ENCODE measurements around the gene ACMSD.

- TF ChIP-seq, protein P1, sequence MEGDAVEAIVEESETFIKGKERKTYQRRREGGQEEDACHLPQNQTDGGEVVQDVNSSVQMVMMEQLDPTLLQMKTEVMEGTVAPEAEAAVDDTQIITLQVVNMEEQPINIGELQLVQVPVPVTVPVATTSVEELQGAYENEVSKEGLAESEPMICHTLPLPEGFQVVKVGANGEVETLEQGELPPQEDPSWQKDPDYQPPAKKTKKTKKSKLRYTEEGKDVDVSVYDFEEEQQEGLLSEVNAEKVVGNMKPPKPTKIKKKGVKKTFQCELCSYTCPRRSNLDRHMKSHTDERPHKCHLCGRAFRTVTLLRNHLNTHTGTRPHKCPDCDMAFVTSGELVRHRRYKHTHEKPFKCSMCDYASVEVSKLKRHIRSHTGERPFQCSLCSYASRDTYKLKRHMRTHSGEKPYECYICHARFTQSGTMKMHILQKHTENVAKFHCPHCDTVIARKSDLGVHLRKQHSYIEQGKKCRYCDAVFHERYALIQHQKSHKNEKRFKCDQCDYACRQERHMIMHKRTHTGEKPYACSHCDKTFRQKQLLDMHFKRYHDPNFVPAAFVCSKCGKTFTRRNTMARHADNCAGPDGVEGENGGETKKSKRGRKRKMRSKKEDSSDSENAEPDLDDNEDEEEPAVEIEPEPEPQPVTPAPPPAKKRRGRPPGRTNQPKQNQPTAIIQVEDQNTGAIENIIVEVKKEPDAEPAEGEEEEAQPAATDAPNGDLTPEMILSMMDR (IDR thresholded peaks at IDR 0.05) = no peak
- TF ChIP-seq POLR2A (IDR thresholded peaks at IDR 0.05) = no peak
Observed at GRCh38 chr2:134799936-134800335, 38.5 kb upstream of the ACMSD start.

Data from lower leg skin (tissue), 3 donors.